Osteocyte (in vitro differentiated cells): ENCODE measurements around the gene STIMATE. TPM values are rescaled to one million over a fixed set of nuclear protein-coding genes. Genes with fewer than 3 reads are reported as not detected.

ENCODE experiments used
- microRNA-seq: library from miRNA; unstranded; fragments of <30 nt; microRNA quantifications from one replicate; pipeline ENCODE4 v1.1.0, GENCODE V29; 2020; ENCODE audit not compliant: unreplicated experiment
- total RNA-seq: library from RNA; stranded (reverse); gene quantifications from 2 replicates; pipeline ENCODE4 v1.2.1, GENCODE V29; 2021

Gene STIMATE
- total RNA-seq, 1 donor from 2014 or later, result 25.3 TPM

Small RNAs within 50 kb of the gene (microRNA-seq; reads per million reads assigned to microRNA genes)
- gene MIR8064, result not detected

Other genes with a start within 250 kb of the STIMATE start
- gene PBRM1, start 211.6 kb downstream of the STIMATE start, total RNA-seq, result 74.5 and 78.3 TPM in 2 replicates
- 65.8 and 69.8 TPM in 2 replicates for gene GNL3, start 211.5 kb downstream of the STIMATE start, total RNA-seq
- 86.3 and 97.4 TPM in 2 replicates for gene GLT8D1, start 191.8 kb downstream of the STIMATE start, total RNA-seq
- 120 and 124 TPM in 2 replicates for gene SPCS1, start 191.4 kb downstream of the STIMATE start, total RNA-seq
- 17.3 and 23.1 TPM in 2 replicates for gene NEK4, start 126.6 kb downstream of the STIMATE start, total RNA-seq
- not detected in 2 replicates for gene ITIH1, start 119.9 kb downstream of the STIMATE start, total RNA-seq
- 0.59 and 0.78 TPM in 2 replicates for gene ITIH3, start 102.8 kb downstream of the STIMATE start, total RNA-seq
- gene ITIH4, start 66.9 kb downstream of the STIMATE start, total RNA-seq, result 7.1 and 7.2 TPM in 2 replicates
- 2.0 and 6.2 TPM in 2 replicates for gene MUSTN1, start 62.5 kb downstream of the STIMATE start, total RNA-seq
- gene SFMBT1, start 148.5 kb upstream of the STIMATE start, total RNA-seq, result 7.9 and 8.0 TPM in 2 replicates
- gene RFT1, start 232.9 kb upstream of the STIMATE start, total RNA-seq, result 19.1 and 21.4 TPM in 2 replicates